ENCODE measurements around the gene ELK3. TPM values are rescaled to one million over a fixed set of nuclear protein-coding genes. Genes with fewer than 3 reads are reported as not detected.

The ELK3 gene
- polyA plus RNA-seq, 2 of the 4 experiments (the other 2 are of a cell fraction), result 33.1 to 38.6 TPM

DNA sequence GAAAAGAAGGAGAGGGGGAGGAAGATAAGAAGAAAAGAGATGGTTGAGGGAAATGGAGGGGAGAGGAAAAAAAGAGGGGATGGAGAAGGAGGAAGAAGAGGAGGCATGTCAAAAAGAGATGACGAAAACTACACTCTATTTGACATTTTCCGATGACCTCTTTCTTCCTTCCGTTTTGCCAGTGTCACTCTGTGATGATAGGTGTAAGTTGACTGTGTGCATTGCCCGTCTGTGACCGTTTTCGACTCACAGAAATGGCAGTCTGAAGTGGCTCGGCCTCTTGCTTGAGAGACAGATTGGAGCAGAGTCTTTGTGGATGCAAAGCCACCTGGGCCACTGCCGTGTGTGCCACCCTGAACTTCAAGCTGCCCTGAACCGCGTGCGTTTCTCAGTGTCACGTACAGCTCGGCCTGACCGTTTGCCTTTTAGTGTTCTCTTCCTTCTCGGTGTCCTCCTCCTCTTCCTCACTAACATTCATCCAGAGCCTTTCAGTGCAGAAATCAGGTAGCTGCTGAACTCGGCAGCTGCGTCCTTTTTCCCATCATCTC is 32.7 kb downstream of the ELK3 start:
- no peak for ATAC-seq
- CTCF ChIA-PET, result interaction anchor here (0.7 to 2.2 kb wide), 2 partner anchors 11 to 112 kb away, joined by 3 to 9 read pairs; no protein-coding TSS in a partner anchor
- no peak for DNase-seq (ENCODE audit: low read depth in 1 of 2, low spot score in 1 of 2)
- POLR2A ChIA-PET, result no interaction called here
- H3K4me2 ChIP-seq, result no peak overlapping the region
- no peak for FAIRE-seq
- no peak overlapping the region for H3K27ac ChIP-seq
- peaks cover 6% of the 10 kb centered on the region; the same call in 1 of the 3 replicates for H3K4me1 ChIP-seq
- TF ChIP-seq, protein P1, sequence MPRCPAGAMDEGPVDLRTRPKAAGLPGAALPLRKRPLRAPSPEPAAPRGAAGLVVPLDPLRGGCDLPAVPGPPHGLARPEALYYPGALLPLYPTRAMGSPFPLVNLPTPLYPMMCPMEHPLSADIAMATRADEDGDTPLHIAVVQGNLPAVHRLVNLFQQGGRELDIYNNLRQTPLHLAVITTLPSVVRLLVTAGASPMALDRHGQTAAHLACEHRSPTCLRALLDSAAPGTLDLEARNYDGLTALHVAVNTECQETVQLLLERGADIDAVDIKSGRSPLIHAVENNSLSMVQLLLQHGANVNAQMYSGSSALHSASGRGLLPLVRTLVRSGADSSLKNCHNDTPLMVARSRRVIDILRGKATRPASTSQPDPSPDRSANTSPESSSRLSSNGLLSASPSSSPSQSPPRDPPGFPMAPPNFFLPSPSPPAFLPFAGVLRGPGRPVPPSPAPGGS (IDR thresholded peaks at IDR 0.05), result no peak
- TF ChIP-seq ZFP36 (IDR thresholded peaks at IDR 0.05; ENCODE audit: borderline replicate concordance, partially characterized antibody), result no peak
- TF ChIP-seq SREBF2 (IDR thresholded peaks at IDR 0.05), result no peak
- no peak for TF ChIP-seq ZSCAN20 (CRISPR knock-in tag; IDR thresholded peaks at IDR 0.05)
- TF ChIP-seq RFX5 (IDR thresholded peaks at IDR 0.05), result no peak
- no peak for TF ChIP-seq EP300 (IDR thresholded peaks at IDR 0.05)
- TF ChIP-seq FOSB (CRISPR knock-in tag; IDR thresholded peaks at IDR 0.05), result no peak
- no peak for TF ChIP-seq GATA3 (IDR thresholded peaks at IDR 0.05; ENCODE audit: borderline replicate concordance)
- TF ChIP-seq EHMT2 (IDR thresholded peaks at IDR 0.05; ENCODE audit: low read depth), result no peak
- TF ChIP-seq CBX8 (IDR thresholded peaks at IDR 0.05), result no peak
- TF ChIP-seq FOXS1 (CRISPR knock-in tag; IDR thresholded peaks at IDR 0.05), result no peak
- no peak for TF ChIP-seq HMGXB4 (CRISPR knock-in tag; IDR thresholded peaks at IDR 0.05; ENCODE audit: borderline replicate concordance)
- TF ChIP-seq MAFK (IDR thresholded peaks at IDR 0.05; ENCODE audit: partially characterized antibody), result no peak
- TF ChIP-seq ZC3H11A (IDR thresholded peaks at IDR 0.05), result no peak
- TF ChIP-seq, protein P2, sequence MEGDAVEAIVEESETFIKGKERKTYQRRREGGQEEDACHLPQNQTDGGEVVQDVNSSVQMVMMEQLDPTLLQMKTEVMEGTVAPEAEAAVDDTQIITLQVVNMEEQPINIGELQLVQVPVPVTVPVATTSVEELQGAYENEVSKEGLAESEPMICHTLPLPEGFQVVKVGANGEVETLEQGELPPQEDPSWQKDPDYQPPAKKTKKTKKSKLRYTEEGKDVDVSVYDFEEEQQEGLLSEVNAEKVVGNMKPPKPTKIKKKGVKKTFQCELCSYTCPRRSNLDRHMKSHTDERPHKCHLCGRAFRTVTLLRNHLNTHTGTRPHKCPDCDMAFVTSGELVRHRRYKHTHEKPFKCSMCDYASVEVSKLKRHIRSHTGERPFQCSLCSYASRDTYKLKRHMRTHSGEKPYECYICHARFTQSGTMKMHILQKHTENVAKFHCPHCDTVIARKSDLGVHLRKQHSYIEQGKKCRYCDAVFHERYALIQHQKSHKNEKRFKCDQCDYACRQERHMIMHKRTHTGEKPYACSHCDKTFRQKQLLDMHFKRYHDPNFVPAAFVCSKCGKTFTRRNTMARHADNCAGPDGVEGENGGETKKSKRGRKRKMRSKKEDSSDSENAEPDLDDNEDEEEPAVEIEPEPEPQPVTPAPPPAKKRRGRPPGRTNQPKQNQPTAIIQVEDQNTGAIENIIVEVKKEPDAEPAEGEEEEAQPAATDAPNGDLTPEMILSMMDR (IDR thresholded peaks at IDR 0.05), result no peak
- TF ChIP-seq TFCP2L1 (CRISPR knock-in tag; IDR thresholded peaks at IDR 0.05), result no peak
- no peak overlapping the region for H3K4me3 ChIP-seq
- 91% methylated on average over 17 of the region's 17 CpGs for WGBS (ENCODE audit: missing lambda C conversion rate)
- H3K9me3 ChIP-seq, result peaks cover 4% of the 10 kb centered on the region; the same call in 2 of the 3 replicates

DNA sequence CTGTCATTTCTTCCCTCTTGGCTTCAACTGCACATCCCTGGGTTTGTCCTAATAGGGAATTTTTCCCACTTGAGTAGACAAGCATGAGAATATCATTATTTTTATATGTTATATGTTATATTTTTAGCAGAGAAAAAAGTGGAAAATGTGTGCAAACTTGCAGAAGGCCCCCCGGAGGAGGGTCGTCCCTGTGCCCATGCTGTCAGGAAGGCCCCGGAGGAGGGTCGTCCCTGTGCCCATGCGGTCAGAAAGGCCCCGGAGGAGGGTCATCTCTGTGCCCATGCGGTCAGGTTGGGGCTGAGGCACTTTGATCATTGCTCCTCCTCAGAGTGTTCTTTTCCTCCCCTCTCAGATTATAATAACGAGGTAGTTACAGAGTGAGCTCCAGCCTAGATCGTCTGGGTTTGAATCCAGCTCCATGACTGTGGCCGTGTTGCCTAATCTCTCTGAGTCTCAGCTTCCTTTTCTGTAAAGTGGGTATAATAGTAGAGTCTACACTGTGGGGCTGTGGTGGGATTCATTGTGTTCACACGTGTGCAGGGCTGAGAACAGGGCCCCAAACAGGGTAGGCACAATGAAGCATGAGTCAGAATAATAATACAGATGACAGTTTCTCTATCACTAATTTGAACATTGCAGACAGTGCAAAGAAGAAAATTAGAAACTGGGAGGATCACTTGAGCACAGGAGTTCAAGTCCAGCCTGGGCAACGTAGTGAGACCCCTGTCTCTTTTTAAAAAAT is 33.4 kb downstream of the ELK3 start:
- no peak for DNase-seq (ENCODE audit: low read depth in 1 of 2, low spot score in 1 of 2)
- POLR2A ChIA-PET, result no interaction called here
- TF ChIP-seq BHLHE40 (IDR thresholded peaks at IDR 0.05; ENCODE audit: low read depth, low read length) (no peak), JUN (IDR thresholded peaks at IDR 0.05) (no peak), FOXS1 (CRISPR knock-in tag; IDR thresholded peaks at IDR 0.05) (no peak), FOSL2 (IDR thresholded peaks at IDR 0.05) (no peak), FOSL2 (CRISPR knock-in tag; IDR thresholded peaks at IDR 0.05) (no peak), FOSB (CRISPR knock-in tag; IDR thresholded peaks at IDR 0.05) (no peak), TP53 (CRISPR knock-in tag; IDR thresholded peaks at IDR 0.05) (no peak), EHF (CRISPR knock-in tag; IDR thresholded peaks at IDR 0.05) (no peak)
- TF ChIP-seq, protein P1 (IDR thresholded peaks at IDR 0.05), result no peak
- FAIRE-seq, result no peak
- H3K4me1 ChIP-seq, result peaks cover 6% of the 10 kb centered on the region; the same call in 1 of the 3 replicates
- no peak overlapping the region for H3K27ac ChIP-seq
- peaks cover 2% of the 10 kb centered on the region; the same call in 1 of the 3 replicates for H3K9me3 ChIP-seq
- no peak overlapping the region for H3K4me3 ChIP-seq
- no peak for ATAC-seq
- no peak overlapping the region for H3K4me2 ChIP-seq
- CTCF ChIA-PET, result interaction anchor here (0.7 to 1.7 kb wide), 2 partner anchors 17 to 113 kb away, joined by 3 to 4 read pairs; no protein-coding TSS in a partner anchor
- 79% methylated on average over 12 of the region's 12 CpGs for WGBS (ENCODE audit: missing lambda C conversion rate)

Measured in A549 (cell line).